ENCODE results near the gene HOXD4. TPM values are rescaled to one million over a fixed set of nuclear protein-coding genes. Genes with fewer than 3 reads are reported as not detected.

The HOXD4 gene
- total and polyA plus RNA-seq, 2 of the 4 experiments (the other 2 are of a cell fraction): not detected

DNA sequence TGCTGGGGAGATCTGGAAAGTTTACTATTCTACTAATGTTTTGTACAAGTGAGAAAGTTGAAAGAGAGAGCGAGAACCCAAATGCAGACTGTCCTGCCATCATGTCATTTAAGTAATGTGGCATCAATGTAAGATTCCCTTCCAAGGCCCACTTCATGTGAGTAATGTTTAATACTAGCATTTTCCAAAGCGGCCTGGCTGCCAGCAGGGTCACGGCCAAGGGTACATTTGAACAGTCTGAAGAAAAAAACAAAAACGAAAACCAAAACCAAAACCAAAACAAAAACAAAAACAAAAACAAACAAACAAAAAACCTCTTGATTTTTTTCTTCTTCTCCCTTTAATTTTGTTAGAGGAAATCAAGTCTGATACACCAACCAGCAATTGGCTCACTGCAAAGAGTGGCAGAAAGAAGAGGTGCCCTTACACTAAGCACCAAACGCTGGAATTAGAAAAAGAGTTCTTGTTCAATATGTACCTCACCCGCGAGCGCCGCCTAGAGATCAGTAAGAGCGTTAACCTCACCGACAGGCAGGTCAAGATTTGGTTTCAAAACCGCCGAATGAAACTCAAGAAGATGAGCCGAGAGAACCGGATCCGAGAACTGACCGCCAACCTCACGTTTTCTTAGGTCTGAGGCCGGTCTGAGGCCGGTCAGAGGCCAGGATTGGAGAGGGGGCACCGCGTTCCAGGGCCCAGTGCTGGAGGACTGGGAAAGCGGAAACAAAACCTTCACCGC is 32.6 kb upstream of the HOXD4 start:
- Histone ChIP-seq H3K36me3 (ENCODE audit: control insufficient read depth, insufficient read depth, low read length) (no peaks in the 10 kb centered on the region), H2BK20ac (ENCODE audit: low read depth, low read length) (no peak overlapping the region), H3K9ac (ENCODE audit: low read depth, low read length) (no peak overlapping the region), H3K9me3 (ENCODE audit: control insufficient read depth, insufficient read depth, low read length) (peaks cover 15% of the 10 kb centered on the region), H3K14ac (replicated peaks; ENCODE audit: low read depth, low read length) (no peak overlapping the region), H2BK15ac (ENCODE audit: low read depth, low read length) (no peak overlapping the region), H2BK5ac (ENCODE audit: low read depth, low read length, poor library complexity, severe bottlenecking) (no peak overlapping the region), H4K8ac (ENCODE audit: low read depth in 2 of 2, low read length in 2 of 2) (no peak overlapping the region), H3K23ac (ENCODE audit: low read depth, low read length) (no peak overlapping the region), H3K4me1 (ENCODE audit: control insufficient read depth, insufficient read depth, low read length) (no peaks in the 10 kb centered on the region), H3K4ac (ENCODE audit: low read depth, low read length) (no peak overlapping the region), H3K4me2 (ENCODE audit: low read depth, low read length) (no peak overlapping the region), H2AFZ (replicated peaks; ENCODE audit: low read length, poor library complexity) (no peak overlapping the region), H3K4me3 (ENCODE audit: insufficient read depth, low read depth, low read length) (no peak overlapping the region), H3K27me3 (ENCODE audit: control insufficient read depth, insufficient read depth, low read length) (peaks cover 95% of the 10 kb centered on the region), H2AK5ac (ENCODE audit: low read depth, low read length) (no peak overlapping the region), H3K9me1 (ENCODE audit: insufficient read depth, low read length) (no peaks in the 10 kb centered on the region), H3K27ac (ENCODE audit: insufficient read depth, low read length) (no peak overlapping the region), H3K18ac (ENCODE audit: low read depth, low read length) (no peak overlapping the region), H3K79me1 (ENCODE audit: low read depth in 1 of 2, low read length in 2 of 2) (no peaks in the 10 kb centered on the region), H3K56ac (ENCODE audit: extremely low read depth, insufficient read depth, low read length) (no peak overlapping the region), H2AK9ac (replicated peaks; ENCODE audit: low read depth, low read length, poor library complexity) (no peak overlapping the region), H4K91ac (ENCODE audit: insufficient read depth, low read depth, low read length) (no peak overlapping the region), H4K5ac (ENCODE audit: low read depth, low read length) (no peak overlapping the region), H2BK120ac (ENCODE audit: low read depth, low read length) (no peak overlapping the region), H4K20me1 (ENCODE audit: insufficient read depth, low read length) (no peaks in the 10 kb centered on the region; the same call in 1 of the 2 replicates)
- 2% methylated on average over 13 of the region's 24 CpGs; no CpG with 5 or more reads in 1 of the 2 experiments for WGBS, 2 experiments (ENCODE audit: extremely low coverage in 2 of 2, insufficient read length in 1 of 2)
- BruUV-seq (replicated peaks): no TSS peak
- intact Hi-C loops (cut with micrococcal nuclease): no loop called here
- dilution Hi-C loops (cut with HindIII; ENCODE audit: low sequenced_read_pairs, unreplicated experiment): no loop called here
- CTCF ChIA-PET: no interaction called here
- TF ChIP-seq BHLHE40 (IDR thresholded peaks at IDR 0.05; ENCODE audit: low read depth, low read length) (no peak), CEBPB (IDR thresholded peaks at IDR 0.05; ENCODE audit: low read depth, low read length) (no peak), MXI1 (IDR thresholded peaks at IDR 0.05; ENCODE audit: borderline replicate concordance, low read depth, low read length) (no peak), RAD21 (IDR thresholded peaks at IDR 0.05; ENCODE audit: low read length) (no peak), CHD1 (IDR thresholded peaks at IDR 0.05; ENCODE audit: low read depth, low read length) (no peak)
- TF ChIP-seq, protein P1, sequence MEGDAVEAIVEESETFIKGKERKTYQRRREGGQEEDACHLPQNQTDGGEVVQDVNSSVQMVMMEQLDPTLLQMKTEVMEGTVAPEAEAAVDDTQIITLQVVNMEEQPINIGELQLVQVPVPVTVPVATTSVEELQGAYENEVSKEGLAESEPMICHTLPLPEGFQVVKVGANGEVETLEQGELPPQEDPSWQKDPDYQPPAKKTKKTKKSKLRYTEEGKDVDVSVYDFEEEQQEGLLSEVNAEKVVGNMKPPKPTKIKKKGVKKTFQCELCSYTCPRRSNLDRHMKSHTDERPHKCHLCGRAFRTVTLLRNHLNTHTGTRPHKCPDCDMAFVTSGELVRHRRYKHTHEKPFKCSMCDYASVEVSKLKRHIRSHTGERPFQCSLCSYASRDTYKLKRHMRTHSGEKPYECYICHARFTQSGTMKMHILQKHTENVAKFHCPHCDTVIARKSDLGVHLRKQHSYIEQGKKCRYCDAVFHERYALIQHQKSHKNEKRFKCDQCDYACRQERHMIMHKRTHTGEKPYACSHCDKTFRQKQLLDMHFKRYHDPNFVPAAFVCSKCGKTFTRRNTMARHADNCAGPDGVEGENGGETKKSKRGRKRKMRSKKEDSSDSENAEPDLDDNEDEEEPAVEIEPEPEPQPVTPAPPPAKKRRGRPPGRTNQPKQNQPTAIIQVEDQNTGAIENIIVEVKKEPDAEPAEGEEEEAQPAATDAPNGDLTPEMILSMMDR (conservative IDR thresholded peaks at IDR 0.05; ENCODE audit: low read depth, low read length): peak; percentile 19; the same call in 1 of the 2 replicates
- in situ Hi-C loops (cut with MboI; ENCODE audit: low sequenced_read_pairs): no loop called here
- ATAC-seq (ENCODE audit: low read depth) (no peak), DNase-seq (no peak)
- POLR2A ChIA-PET (ENCODE audit: unreplicated experiment): no interaction called here
